ENCODE measurements around the gene ZNF569.

ZNF569 gene

GRCh38 chr19:37466798-37467607 is at the start of gene ZNF569:
Gene ZNF569, minus strand, starts transcription at chr19:37467444. Its CDS starts 22,523 bp downstream, at chr19:37444921.
- no peak for TF ChIP-seq GATA2 (IDR thresholded peaks at IDR 0.05; ENCODE audit: low read depth, low read length)
- no peak for TF ChIP-seq GATA3 (IDR thresholded peaks at IDR 0.05; ENCODE audit: low read depth, low read length)

GRCh38 chr19:37513397-37513796 is 46.2 kb upstream of the ZNF569 start:
- TF ChIP-seq GATA3 (IDR thresholded peaks at IDR 0.05; ENCODE audit: low read depth, low read length), result no peak
- TF ChIP-seq GATA2 (IDR thresholded peaks at IDR 0.05; ENCODE audit: low read depth, low read length), result no peak

- TF ChIP-seq GATA3 (IDR thresholded peaks at IDR 0.05; ENCODE audit: low read depth, low read length) (no peak), GATA2 (IDR thresholded peaks at IDR 0.05; ENCODE audit: low read depth, low read length) (no peak)
Observed at GRCh38 chr19:37511821-37512220, 44.6 kb upstream of the ZNF569 start.

GRCh38 chr19:37511186-37511585 is 43.9 kb upstream of the ZNF569 start:
- TF ChIP-seq GATA3 (IDR thresholded peaks at IDR 0.05; ENCODE audit: low read depth, low read length) (no peak), GATA2 (IDR thresholded peaks at IDR 0.05; ENCODE audit: low read depth, low read length) (no peak)

- TF ChIP-seq GATA2 (IDR thresholded peaks at IDR 0.05; ENCODE audit: low read depth, low read length) (no peak), GATA3 (IDR thresholded peaks at IDR 0.05; ENCODE audit: low read depth, low read length) (no peak)
Observed at GRCh38 chr19:37507167-37507464, 39.9 kb upstream of the ZNF569 start.

GRCh38 chr19:37506387-37507166 is 39.3 kb upstream of the ZNF569 start, which contains the start of gene ZNF793:
Gene ZNF793, plus strand, starts transcription at chr19:37506939. Its CDS starts 16,501 bp downstream, at chr19:37523440.
- TF ChIP-seq GATA2 (IDR thresholded peaks at IDR 0.05; ENCODE audit: low read depth, low read length) (no peak), GATA3 (IDR thresholded peaks at IDR 0.05; ENCODE audit: low read depth, low read length) (no peak)

- TF ChIP-seq GATA3 (IDR thresholded peaks at IDR 0.05; ENCODE audit: low read depth, low read length) (no peak), GATA2 (IDR thresholded peaks at IDR 0.05; ENCODE audit: low read depth, low read length) (no peak)
Observed at GRCh38 chr19:37505958-37506386, 38.7 kb upstream of the ZNF569 start.

- TF ChIP-seq GATA3 (IDR thresholded peaks at IDR 0.05; ENCODE audit: low read depth, low read length) (no peak), GATA2 (IDR thresholded peaks at IDR 0.05; ENCODE audit: low read depth, low read length) (no peak)
Observed at GRCh38 chr19:37492213-37492612, 25.0 kb upstream of the ZNF569 start.

- TF ChIP-seq GATA3 (IDR thresholded peaks at IDR 0.05; ENCODE audit: low read depth, low read length), result no peak
- no peak for TF ChIP-seq GATA2 (IDR thresholded peaks at IDR 0.05; ENCODE audit: low read depth, low read length)
Observed at GRCh38 chr19:37484406-37485168, 17.3 kb upstream of the ZNF569 start.

GRCh38 chr19:37472165-37472564 is 4.9 kb upstream of the ZNF569 start:
- TF ChIP-seq GATA2 (IDR thresholded peaks at IDR 0.05; ENCODE audit: low read depth, low read length) (no peak), GATA3 (IDR thresholded peaks at IDR 0.05; ENCODE audit: low read depth, low read length) (no peak)

- TF ChIP-seq GATA2 (IDR thresholded peaks at IDR 0.05; ENCODE audit: low read depth, low read length), result no peak
- TF ChIP-seq GATA3 (IDR thresholded peaks at IDR 0.05; ENCODE audit: low read depth, low read length), result no peak
Observed at GRCh38 chr19:37470216-37470615, 3.0 kb upstream of the ZNF569 start.

- TF ChIP-seq GATA3 (IDR thresholded peaks at IDR 0.05; ENCODE audit: low read depth, low read length) (no peak), GATA2 (IDR thresholded peaks at IDR 0.05; ENCODE audit: low read depth, low read length) (0 out of 2 replicates have a peak, but pooled peaks have one; percentile 8)
Observed at GRCh38 chr19:37468961-37469777, 1.9 kb upstream of the ZNF569 start, which contains the start of gene ZNF570. Gene ZNF570, plus strand, starts transcription at chr19:37469356. Its CDS starts 999 bp downstream, at chr19:37470355.

- TF ChIP-seq GATA3 (IDR thresholded peaks at IDR 0.05; ENCODE audit: low read depth, low read length) (no peak), GATA2 (IDR thresholded peaks at IDR 0.05; ENCODE audit: low read depth, low read length) (no peak)
Observed at GRCh38 chr19:37467608-37468090, 405 bp upstream of the ZNF569 start.

All from SH-SY5Y (cell line).